VCaP (cell line): ENCODE measurements around the gene SPTLC1.
"Not testable (repeated sequence)": the region's sequence is repeated elsewhere in the genome, so short reads cannot be mapped to it uniquely, and the experiment has no call there.

Source experiments
- H3K27ac ChIP-seq: fragments of 450-650 bp; 2 replicates; pipeline ENCODE4 v1.5.1; 2017
- TF ChIP-seq, protein P1 (sequence below): fragments of 450-650 bp; conservative IDR thresholded peaks from 2 replicates; pipeline ENCODE4 v1.5.1; 2017; ENCODE audit warnings: mild to moderate bottlenecking, moderate library complexity

Gene SPTLC1

DNA sequence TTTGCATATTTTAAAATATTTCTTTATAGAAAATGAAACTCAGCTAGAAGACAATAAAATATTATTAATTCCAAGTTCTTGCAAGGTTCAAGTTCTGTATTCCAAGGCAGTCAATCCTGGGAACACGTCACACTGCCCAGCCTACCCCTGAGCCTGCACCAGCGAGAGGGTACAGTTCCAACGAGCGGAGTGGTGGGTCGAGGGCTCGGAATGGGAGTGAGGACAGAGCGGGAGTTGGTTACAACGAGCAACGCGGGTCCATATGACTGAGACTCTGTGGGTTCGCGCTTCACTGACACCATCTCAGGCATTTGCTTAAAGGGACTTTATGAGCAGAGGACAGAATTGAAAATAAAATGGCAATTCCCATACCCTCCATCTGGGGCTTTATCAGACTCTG, 40.0 kb upstream of the SPTLC1 start:
- no peak overlapping the region for H3K27ac ChIP-seq
- TF ChIP-seq, protein P1, sequence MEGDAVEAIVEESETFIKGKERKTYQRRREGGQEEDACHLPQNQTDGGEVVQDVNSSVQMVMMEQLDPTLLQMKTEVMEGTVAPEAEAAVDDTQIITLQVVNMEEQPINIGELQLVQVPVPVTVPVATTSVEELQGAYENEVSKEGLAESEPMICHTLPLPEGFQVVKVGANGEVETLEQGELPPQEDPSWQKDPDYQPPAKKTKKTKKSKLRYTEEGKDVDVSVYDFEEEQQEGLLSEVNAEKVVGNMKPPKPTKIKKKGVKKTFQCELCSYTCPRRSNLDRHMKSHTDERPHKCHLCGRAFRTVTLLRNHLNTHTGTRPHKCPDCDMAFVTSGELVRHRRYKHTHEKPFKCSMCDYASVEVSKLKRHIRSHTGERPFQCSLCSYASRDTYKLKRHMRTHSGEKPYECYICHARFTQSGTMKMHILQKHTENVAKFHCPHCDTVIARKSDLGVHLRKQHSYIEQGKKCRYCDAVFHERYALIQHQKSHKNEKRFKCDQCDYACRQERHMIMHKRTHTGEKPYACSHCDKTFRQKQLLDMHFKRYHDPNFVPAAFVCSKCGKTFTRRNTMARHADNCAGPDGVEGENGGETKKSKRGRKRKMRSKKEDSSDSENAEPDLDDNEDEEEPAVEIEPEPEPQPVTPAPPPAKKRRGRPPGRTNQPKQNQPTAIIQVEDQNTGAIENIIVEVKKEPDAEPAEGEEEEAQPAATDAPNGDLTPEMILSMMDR, result no peak

DNA sequence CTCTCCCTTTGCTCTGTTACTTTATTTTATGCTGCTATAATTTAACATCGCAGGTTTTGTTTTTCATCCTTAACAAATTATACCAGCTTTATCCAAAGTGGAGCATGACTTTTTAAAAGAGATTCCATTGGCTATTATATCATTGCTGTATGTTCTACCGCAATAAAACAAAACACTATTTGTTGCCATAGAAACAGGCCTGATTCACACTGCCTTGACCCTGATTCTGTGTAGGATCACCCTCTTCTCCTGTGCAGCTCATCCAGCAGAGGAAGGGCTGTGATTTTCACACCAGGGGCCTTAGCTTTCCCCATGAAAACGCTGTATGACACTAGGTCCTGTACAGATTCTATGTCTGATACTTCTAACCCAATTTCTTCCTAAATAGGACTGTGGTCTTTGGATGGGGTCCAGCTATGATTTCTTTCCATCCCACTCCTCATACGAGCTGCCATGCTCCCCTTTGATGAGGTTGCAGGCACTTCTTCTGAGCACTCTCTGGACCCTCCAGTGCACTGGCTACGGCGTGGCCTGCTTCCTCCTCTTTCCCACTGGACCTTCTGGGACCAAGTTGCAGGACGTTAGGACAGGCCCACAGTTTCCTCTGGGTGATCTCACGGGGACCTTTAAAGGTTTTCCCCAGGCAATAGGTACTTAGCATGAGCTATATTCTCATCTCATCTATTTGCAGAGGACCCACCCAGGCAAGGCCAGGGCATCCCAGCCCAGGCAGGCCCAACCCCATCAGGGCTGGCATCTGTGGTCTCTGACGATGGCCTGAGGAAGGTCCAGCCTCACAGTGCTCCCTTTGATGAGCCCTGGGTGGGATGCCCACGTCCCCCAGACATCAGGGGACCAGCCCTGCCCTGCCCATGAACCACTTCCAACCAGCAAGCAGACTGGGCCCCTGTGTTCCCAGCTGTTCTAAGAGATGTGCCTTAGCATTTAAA, 38.5 kb upstream of the SPTLC1 start:
- peak overlapping the region; percentile 56 for H3K27ac ChIP-seq

DNA sequence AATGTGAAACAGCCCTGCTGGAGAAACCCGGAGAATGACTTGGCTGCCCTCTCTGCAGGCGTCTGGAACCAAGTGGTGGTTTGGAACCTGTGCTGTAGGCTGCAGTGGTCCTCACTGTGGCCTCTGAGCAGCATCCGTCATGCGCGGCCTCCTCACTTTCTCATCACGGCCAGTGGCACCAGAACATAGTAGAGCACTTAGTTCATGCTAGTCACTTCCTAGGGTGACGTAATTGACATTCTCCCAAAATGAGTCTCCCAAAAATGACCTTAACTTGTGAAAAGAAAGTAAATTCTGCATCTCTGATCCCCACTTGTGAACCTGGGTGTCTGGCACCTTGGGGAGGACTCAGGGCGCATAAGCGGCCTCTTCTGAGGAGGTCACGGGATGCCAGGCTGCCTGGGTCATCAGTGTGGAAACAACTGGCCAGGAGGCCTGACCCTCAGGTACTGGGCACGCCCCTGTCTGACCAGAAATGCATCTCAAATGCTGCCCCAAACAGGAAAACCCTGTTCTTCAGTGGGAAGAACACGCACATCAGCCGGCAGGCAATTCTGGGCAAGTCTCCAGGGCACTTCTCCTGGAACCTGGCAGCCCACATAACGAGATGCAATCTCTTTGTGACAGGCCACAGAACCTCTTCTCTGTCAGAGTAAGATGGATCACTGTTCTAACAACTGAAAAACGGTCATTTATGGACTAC, 36.6 kb upstream of the SPTLC1 start:
- TF ChIP-seq, protein P1, result no peak
- peak overlapping the region; percentile 56 for H3K27ac ChIP-seq

DNA sequence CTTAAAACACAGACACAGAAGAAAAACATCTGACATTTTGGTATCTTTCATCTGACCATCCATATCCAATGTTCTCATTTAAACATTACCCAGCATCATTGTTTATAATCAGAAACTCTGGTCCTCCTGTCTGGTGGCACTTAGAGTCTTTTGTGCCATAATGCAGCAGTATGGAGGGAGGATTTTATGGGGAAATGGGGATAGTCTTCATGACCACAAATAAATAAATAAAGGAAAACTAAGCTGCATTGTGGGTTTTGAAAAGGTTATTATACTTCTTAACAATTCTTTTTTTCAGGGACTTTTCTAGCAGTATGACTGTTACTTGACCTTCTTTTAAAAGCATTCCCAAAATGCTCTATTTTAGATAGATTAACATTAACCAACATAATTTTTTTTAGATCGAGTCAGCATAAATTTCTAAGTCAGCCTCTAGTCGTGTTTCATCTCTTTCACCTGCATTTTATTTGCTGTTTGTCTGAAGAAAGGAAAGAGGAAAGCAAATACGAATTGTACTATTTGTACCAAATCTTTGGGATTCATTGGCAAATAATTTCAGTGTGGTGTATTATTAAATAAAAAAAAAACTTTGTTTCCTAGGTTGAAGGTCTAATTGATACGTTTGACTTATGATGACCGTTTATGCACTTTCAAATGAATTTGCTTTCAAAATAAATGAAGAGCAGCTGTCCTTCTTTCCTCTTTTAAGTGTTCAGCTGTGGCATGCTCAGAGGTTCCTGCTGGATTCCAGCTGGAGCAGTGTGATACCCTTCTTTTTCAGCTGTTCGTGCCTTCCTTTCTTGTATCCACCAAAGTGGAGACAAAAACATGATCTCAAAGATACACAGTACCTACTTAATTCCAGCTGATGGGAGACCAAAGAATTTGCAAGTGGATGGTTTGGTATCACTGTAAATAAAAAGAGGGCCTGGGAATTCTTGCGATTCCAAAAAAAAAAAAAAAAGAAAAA, 35.6 kb upstream of the SPTLC1 start:
- H3K27ac ChIP-seq, result peak overlapping the region; percentile 56

DNA sequence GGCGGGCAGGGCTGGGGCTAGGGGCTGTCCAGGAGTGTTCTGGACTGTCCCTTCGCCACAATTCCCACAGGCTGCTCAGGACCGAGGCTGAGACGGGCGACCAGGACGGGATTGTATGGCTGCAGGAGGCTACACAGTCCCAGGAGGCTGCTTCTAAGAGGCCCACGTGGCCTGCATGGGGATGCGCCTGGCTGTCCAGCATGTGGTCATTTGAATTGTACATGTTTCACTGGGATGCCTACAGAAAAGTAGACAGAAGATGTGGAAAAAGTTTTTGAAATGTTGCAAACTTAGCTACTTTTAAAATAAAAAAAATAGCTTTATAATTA, 32.6 kb upstream of the SPTLC1 start:
- H3K27ac ChIP-seq, result no peak overlapping the region
- TF ChIP-seq, protein P1, result no peak

DNA sequence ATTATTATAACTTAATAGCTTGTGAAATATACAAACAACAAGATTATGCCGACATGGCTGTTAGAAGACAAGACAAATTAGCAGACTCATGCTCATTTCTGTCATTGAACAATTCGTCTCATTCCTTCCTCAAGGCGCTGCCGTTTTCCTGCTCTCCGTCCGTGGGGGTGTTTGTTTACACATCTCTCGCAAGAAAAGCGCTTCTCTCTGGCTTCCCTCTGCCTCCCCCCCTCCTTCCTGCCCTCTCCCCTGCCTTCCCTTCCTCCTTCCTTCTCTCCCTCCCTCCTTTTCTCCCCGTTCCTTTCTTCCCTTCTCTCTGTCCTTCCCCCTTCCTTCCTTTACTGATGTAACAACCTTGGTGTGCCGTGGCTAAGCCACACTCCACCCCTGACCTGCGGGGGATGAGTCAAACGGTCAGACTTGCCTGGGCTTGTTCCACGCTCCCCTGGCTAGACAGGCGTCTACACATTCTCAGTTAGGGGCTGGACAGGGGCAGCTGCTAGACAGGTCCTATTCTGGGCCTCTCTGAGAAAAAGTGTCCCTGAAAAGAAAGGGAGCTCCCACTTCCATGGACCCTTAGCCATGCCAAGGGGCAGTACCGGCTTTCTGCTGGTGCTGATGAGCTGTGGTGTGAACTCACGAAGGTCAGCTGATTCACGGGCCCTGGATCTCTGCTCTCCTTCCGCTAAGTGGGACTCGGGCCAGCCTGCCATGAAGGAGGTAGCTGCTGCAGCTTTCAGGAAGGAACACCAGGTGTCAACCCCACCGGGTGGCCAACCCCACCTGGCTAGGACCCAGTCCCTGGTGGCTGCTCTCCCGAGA, 32.0 kb upstream of the SPTLC1 start:
- TF ChIP-seq, protein P1, result no peak
- no peak overlapping the region for H3K27ac ChIP-seq

DNA sequence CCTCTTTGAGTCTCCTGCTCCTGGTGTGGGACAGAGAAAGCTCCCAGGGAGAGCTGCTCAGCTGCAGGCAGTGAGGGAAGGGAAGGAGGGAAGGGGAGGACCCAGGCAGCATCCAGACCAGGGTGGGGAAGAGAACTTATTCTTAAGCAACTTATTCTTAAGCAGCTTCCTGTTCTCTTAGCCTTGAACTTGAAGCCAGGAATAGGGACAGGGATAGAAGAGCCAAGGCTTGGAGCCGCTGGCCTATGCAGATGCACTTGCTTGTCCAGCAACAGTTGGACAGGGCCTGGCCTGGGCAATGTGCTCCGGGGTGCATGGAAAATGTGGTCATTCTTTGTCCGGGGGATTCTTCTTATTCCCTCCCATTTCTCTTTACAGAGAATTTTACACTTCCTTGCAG, 31.4 kb upstream of the SPTLC1 start:
- TF ChIP-seq, protein P1, result no peak
- H3K27ac ChIP-seq, result no peak overlapping the region

DNA sequence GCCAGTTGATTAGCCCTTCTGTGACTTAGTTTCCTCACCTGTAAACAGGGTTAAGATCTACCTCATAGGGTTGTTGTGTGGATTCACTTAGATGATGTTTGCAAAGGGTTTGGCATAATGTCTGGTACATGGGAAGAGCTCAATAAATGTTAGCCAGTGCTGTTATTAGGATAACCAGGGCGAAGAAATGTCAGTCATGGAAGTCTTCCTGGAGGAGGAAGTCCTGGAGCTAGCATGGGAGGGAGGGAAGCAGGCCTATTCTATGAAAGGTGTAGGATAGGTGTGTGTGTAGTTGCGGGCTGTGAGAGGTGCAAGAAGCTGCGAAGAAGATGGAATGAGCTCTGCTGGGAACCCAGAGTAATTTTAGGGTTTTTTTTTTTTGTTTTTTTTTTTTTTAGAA, 30.6 kb upstream of the SPTLC1 start:
- H3K27ac ChIP-seq, result not testable (repeated sequence)
